Measurements from ENCODE around the gene ATP2C1. TPM values are rescaled to one million over a fixed set of nuclear protein-coding genes. Genes with fewer than 3 reads are reported as not detected.

ATP2C1 gene
- total RNA-seq, 1 donor from 2014 or later = 59.3 TPM

DNA sequence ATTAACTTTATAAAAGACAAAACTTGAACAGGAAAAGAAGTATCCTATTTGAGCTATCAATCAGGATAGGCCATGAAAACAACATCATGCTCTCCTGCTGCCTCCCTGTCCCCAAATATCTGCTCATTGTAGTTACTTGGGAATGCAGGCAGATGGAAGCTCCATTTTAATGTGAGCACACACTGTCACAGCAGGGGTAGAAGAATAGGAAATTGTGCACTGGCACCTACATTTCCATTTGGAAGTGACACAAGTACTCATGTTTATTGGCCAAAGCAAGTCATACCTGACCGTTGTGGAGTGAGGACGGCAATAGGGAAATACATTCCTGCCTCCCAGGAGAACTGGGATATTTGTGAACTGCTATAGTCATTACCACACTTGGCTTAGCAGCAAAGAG lies 80.3 kb downstream of the ATP2C1 start:
- intact Hi-C loops (cut with micrococcal nuclease) = no loop called here
- no peak overlapping the region for H3K27ac Mint-ChIP-seq
- no peaks in the 10 kb centered on the region for H3K27me3 Mint-ChIP-seq
- CTCF ChIA-PET = no interaction called here
- H3K4me3 Mint-ChIP-seq = no peak overlapping the region
- H3K36me3 Mint-ChIP-seq (ENCODE audit: low read depth) = peaks cover 80% of the 10 kb centered on the region
- DNase-seq = no peak
- ATAC-seq (ENCODE audit: low read depth) = no peak
- TF ChIP-seq CTCF (IDR thresholded peaks at IDR 0.05) = no peak
- H3K4me1 Mint-ChIP-seq = no peaks in the 10 kb centered on the region
- POLR2A ChIA-PET = interaction anchor here (0.5 kb wide), 1 partner anchor 89 kb away, joined by 3 read pairs; no protein-coding TSS in a partner anchor
- H3K9me3 Mint-ChIP-seq = peaks cover 2% of the 10 kb centered on the region

GRCh38 chr3:130975251-130975650 lies 81.4 kb downstream of the ATP2C1 start:
- intact Hi-C loops (cut with micrococcal nuclease) = no loop called here
- POLR2A ChIA-PET = no interaction called here
- H3K36me3 Mint-ChIP-seq (ENCODE audit: low read depth) = peaks cover 80% of the 10 kb centered on the region
- H3K27me3 Mint-ChIP-seq = no peaks in the 10 kb centered on the region
- peaks cover 2% of the 10 kb centered on the region for H3K9me3 Mint-ChIP-seq
- no peak for ATAC-seq (ENCODE audit: low read depth)
- CTCF ChIA-PET = no interaction called here
- H3K4me1 Mint-ChIP-seq = no peaks in the 10 kb centered on the region
- no peak overlapping the region for H3K27ac Mint-ChIP-seq
- TF ChIP-seq CTCF (IDR thresholded peaks at IDR 0.05) = no peak
- no peak for DNase-seq
- H3K4me3 Mint-ChIP-seq = no peak overlapping the region

DNA sequence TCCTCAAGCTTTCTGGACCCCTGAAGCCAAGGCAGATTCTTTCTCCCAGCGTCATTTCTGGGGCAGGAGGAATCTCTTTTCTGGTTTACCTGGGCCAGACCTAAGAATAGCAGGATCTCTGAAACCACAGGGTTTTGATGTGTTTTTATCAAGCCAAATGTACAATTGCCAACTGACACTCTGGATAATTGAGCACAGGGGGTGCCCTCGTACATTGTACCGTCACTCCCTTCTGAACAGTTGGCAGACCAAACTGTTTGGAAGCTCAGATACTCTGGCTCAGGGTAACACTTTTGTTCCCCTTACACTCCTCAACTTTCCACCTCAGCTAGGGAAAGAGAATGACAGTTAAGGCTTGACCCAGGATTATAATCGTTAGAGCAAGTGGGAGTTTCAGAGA lies 82.8 kb downstream of the ATP2C1 start:
- intact Hi-C loops (cut with micrococcal nuclease) = no loop called here
- POLR2A ChIA-PET = no interaction called here
- no peak for TF ChIP-seq CTCF (IDR thresholded peaks at IDR 0.05)
- CTCF ChIA-PET = no interaction called here
- peaks cover 74% of the 10 kb centered on the region for H3K36me3 Mint-ChIP-seq (ENCODE audit: low read depth)
- H3K4me3 Mint-ChIP-seq = no peak overlapping the region
- H3K27ac Mint-ChIP-seq = no peak overlapping the region
- H3K27me3 Mint-ChIP-seq = no peaks in the 10 kb centered on the region
- H3K9me3 Mint-ChIP-seq = no peaks in the 10 kb centered on the region
- ATAC-seq (ENCODE audit: low read depth) (no peak), DNase-seq (no peak)
- no peaks in the 10 kb centered on the region for H3K4me1 Mint-ChIP-seq

DNA sequence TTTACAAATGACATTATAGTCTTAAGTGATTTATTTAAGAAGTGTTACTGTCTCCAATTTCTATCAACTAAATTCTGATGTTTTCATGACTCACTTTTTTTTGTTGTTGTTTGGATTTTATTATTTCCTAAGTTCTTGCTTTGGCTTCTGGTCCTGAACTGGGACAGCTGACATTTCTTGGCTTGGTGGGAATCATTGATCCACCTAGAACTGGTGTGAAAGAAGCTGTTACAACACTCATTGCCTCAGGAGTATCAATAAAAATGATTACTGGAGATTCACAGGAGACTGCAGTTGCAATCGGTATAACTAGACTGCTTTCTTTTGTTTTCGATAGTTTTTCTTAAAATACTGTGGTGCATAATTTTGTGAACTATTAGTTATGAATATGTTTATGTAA lies 85.2 kb downstream of the ATP2C1 start:
- Mint-ChIP-seq H3K9me3 (no peaks in the 10 kb centered on the region), H3K36me3 (ENCODE audit: low read depth) (peaks cover 62% of the 10 kb centered on the region), H3K4me3 (no peak overlapping the region), H3K4me1 (no peaks in the 10 kb centered on the region), H3K27ac (no peak overlapping the region), H3K27me3 (no peaks in the 10 kb centered on the region)
- CTCF ChIA-PET = no interaction called here
- POLR2A ChIA-PET = no interaction called here
- TF ChIP-seq CTCF (IDR thresholded peaks at IDR 0.05) = no peak
- DNase-seq = no peak
- ATAC-seq (ENCODE audit: low read depth) = no peak
- intact Hi-C loops (cut with micrococcal nuclease) = no loop called here

GRCh38 chr3:130981469-130981868 lies 87.6 kb downstream of the ATP2C1 start:
- ATAC-seq (ENCODE audit: low read depth) (no peak), DNase-seq (no peak)
- POLR2A ChIA-PET = no interaction called here
- Mint-ChIP-seq H3K27ac (no peak overlapping the region), H3K4me3 (no peak overlapping the region), H3K4me1 (no peaks in the 10 kb centered on the region), H3K9me3 (no peaks in the 10 kb centered on the region), H3K27me3 (no peaks in the 10 kb centered on the region), H3K36me3 (ENCODE audit: low read depth) (peaks cover 56% of the 10 kb centered on the region)
- intact Hi-C loops (cut with micrococcal nuclease) = no loop called here
- CTCF ChIA-PET = no interaction called here
- TF ChIP-seq CTCF (IDR thresholded peaks at IDR 0.05) = no peak

All from activated B cell treated with CpG ODN at 0.5 μM for 24 hours (primary cell).